Measurements from ENCODE around the gene PDE6G.

DNA sequence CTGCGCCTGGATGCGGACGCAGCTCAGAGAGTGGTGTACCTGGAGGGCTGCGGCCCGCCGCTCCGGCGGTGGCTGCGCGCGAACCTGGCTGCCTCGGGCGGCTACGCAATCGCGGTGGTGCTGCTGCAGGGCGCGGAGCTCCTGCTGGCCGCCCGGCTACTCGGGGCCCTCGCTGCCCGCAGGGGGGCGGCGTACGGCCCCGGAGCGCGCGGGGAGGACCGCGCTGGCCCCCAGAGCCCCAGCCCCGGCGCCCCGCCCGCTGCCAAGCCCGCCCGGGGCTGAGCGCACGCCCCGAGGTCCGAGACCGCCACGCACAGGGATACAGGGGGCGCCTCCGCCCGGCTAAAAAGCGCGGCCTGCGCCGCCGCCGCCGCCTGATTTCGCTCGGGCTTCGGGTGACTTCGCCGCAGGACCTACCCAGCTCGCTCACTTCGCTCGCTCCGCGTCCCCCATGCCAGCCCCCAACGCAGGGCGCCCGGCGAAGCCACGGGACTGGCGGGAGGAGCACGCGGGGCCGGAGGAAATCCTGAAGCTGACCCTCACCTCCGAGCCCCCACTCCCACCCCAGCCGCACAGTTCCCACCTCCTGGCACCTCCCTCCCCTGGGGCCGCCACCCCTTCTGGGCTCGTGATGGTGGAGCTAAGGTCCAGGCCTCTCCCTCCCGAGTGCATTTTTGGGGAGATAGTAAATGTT lies 8.2 kb downstream of the PDE6G start:
- TF ChIP-seq, protein P1, sequence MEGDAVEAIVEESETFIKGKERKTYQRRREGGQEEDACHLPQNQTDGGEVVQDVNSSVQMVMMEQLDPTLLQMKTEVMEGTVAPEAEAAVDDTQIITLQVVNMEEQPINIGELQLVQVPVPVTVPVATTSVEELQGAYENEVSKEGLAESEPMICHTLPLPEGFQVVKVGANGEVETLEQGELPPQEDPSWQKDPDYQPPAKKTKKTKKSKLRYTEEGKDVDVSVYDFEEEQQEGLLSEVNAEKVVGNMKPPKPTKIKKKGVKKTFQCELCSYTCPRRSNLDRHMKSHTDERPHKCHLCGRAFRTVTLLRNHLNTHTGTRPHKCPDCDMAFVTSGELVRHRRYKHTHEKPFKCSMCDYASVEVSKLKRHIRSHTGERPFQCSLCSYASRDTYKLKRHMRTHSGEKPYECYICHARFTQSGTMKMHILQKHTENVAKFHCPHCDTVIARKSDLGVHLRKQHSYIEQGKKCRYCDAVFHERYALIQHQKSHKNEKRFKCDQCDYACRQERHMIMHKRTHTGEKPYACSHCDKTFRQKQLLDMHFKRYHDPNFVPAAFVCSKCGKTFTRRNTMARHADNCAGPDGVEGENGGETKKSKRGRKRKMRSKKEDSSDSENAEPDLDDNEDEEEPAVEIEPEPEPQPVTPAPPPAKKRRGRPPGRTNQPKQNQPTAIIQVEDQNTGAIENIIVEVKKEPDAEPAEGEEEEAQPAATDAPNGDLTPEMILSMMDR (IDR thresholded peaks at IDR 0.05; ENCODE audit: insufficient read depth, low read length): no peak
- TF ChIP-seq SPI1 (IDR thresholded peaks at IDR 0.05; ENCODE audit: borderline replicate concordance, low read depth) (no peak), POLR2AphosphoS5 (IDR thresholded peaks at IDR 0.05; ENCODE audit: low read depth) (no peak)

Data from HL-60 (cell line).